ENCODE data around the gene BCL2.

DNA sequence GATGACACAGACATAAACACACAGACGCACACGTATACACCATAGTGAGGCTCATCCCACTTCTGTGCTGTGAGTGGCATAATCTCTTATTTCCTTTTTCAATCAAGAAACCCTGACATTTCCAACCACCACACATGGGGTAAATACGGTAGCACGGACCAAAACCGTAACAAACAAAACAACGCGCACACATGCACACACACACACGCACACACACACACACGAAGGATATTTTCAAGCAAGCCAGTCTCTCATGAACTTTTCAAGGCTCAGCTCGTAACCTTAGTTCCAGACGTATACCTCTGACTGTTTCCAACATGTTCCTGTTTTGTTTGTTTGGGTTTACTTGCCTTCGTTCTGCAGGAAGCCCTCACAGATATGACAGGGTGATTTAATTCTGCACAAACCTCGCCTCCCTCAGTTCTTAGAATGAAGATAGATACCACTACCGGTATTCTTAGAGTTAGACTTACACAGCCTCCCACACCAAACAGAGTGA is 119.8 kb downstream of the BCL2 start:
- TF ChIP-seq, protein P1, sequence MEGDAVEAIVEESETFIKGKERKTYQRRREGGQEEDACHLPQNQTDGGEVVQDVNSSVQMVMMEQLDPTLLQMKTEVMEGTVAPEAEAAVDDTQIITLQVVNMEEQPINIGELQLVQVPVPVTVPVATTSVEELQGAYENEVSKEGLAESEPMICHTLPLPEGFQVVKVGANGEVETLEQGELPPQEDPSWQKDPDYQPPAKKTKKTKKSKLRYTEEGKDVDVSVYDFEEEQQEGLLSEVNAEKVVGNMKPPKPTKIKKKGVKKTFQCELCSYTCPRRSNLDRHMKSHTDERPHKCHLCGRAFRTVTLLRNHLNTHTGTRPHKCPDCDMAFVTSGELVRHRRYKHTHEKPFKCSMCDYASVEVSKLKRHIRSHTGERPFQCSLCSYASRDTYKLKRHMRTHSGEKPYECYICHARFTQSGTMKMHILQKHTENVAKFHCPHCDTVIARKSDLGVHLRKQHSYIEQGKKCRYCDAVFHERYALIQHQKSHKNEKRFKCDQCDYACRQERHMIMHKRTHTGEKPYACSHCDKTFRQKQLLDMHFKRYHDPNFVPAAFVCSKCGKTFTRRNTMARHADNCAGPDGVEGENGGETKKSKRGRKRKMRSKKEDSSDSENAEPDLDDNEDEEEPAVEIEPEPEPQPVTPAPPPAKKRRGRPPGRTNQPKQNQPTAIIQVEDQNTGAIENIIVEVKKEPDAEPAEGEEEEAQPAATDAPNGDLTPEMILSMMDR (IDR thresholded peaks at IDR 0.05), result no peak
- peak in 1 of 2 donors; percentile 18 for TF ChIP-seq POLR2A (IDR thresholded peaks at IDR 0.05)

All from Peyer's patch (tissue), 4 donors.